HG02623 (cell line): ENCODE data around the gene PCCA.

Experiments
- ATAC-seq: cut with Tn5 transposase; IDR thresholded peaks from one replicate; pipeline ENCODE4 v1.9.1; 2021; ENCODE audit warnings: moderate library complexity; ENCODE audit not compliant: unreplicated experiment

PCCA gene

DNA sequence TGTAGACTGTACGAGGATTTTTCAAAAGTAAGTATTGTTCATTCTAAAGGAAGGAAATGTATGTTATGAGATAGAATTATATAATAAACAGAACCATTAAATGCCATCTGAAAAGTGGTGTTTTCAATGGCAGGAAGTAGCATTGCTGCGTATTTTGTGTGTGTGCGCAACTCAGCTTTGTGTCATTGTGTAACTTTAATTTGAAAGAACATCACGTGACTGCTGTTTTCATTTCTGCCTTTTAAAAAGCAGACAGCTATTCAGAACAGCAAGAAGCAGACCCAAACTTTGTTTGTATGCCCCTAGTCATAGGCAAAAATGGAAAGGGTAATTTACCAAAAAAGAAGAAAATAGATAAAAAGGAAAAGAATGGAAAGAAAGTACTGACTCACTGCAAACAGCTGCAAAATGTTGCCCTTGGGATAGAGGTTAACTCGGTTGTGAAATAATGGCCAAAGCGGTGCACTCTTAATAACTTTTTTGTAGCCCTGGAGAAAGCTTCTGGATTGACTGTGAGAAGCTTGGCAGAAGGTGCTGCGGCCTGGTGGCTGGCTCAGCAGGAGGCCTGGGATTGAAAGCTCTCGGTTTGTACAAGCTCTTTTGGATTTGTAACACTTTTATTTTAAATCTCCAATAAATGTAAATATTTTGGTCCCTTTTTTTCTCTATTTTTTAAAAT lies 402.4 kb downstream of the PCCA start:
- ATAC-seq = no peak

- ATAC-seq = no peak
Measured at GRCh38 chr13:100493418-100493817, 404.5 kb downstream of the PCCA start.

GRCh38 chr13:100495455-100495854 lies 406.6 kb downstream of the PCCA start:
- no peak for ATAC-seq

DNA sequence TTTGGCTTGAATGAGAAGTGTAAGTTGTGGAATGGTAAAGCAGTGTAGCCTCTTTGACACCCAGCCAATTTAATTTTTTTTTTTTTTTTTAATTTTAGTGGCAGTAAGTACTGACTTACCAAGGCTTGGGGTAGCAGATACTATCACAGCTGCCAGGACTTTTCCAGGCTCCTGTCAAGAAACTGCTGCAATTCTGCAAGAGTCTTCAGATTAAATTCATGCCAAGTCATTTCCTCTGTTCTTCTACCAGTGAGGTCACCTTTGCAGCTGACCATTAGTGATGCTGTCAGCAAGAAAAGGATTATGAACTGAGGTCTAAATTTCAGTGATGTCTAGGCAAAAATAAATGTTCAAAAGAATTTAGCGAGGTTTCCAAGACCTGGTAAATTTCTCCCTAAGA lies 408.5 kb downstream of the PCCA start:
- no peak for ATAC-seq

GRCh38 chr13:100502446-100502845 lies 413.6 kb downstream of the PCCA start:
- ATAC-seq = no peak

- no peak for ATAC-seq
Measured at GRCh38 chr13:100503622-100504021, 414.7 kb downstream of the PCCA start.

DNA sequence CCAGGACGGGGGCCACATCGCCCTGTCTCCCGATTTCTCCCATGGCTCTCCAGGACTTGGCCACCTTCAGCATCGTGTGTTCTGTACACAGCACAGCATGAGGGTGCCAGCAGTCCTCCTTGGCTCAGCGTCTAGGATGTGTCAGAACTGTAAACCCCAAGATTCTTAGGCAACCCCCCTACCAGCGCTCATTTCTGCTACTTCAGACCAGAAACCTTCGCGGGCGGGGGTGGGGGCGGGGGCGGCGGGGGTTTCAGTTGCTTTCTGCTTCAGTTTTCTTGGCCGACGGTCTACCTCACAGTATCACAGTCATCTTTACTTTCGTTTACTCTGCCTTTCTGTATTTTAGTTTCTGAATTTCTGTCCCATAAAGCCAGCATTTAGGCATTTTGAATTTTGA lies 417.3 kb downstream of the PCCA start:
- ATAC-seq = peak; percentile 51

- no peak for ATAC-seq
Measured at GRCh38 chr13:100506600-100507422, 417.9 kb downstream of the PCCA start.

DNA sequence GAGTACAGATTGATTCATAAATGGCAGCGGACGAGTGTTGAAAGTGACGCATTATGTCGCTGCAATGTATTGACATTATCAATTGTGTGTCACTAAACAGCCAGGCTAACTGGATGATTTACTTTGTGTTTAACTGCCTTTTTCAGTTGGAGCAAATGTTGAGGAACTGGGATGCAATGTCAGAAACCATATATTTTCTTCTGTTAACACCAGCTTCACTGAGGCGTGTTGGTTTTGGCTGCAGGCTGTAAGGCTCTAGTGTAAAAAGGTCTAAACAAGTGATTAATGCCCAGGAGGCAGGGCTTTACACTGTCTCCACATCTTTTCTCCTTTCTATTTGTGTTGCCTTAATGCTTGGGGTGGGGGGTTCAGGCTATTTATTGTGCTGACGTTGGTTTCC lies 419.6 kb downstream of the PCCA start:
- ATAC-seq = no peak

DNA sequence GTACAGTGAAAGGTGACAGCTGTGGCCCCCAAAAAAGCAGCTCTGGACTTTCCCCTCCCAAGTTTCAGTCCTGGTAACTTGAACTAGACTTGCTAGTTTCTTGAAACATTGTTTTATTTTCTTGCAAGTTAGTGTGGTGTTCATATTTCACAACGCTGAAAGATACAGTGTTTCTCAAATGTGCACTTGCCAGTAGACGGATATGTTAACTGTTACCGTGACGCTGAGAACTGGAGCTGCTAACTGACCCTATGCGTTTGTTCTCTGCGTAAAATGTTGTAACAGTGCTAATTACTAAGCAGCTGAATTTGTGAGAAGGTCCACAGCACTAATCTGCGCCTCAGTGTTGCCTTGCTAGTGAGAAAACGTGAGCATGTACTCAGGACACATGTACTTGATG lies 420.1 kb downstream of the PCCA start:
- ATAC-seq = no peak

- ATAC-seq = no peak
Measured at GRCh38 chr13:100510208-100510957, 421.5 kb downstream of the PCCA start.

DNA sequence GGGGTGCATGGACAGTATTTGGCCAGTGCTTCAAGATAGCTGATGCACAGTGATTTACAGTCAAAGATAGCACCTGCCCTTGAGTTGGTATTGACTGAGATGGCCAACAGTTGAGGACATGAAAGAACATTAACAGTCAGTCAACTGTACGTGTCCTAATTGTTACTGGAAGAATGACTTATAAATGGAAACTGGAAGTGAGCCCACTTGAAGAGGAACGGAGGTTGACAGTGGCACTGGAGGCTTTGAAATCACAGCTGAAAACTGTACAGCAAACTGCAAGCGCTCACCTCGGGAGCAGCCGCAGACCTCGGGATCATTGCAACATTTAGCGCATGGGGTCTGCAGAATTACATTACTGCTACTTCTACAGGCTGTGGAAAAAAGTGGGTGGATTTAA lies 422.6 kb downstream of the PCCA start:
- ATAC-seq = no peak

DNA sequence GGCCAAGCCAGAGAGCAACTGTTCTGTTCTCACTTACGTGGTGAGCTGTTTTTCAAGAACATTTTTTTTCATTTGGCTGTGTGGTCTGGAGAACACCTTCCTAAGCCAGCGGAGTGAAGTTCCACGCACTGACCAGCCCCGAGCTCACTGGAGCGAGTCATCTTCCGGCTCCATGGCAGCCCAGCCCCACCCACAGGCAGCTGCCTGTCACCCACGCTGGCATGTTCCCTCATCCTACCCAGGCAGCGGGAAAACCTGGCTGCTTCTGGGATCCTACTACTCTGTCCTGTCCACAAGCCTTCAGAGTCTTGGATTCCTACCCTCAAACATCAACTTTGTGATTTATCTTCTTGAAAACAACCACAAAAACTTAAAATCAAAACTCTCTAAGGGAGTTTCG lies 423.5 kb downstream of the PCCA start:
- no peak for ATAC-seq

GRCh38 chr13:100513171-100513570 lies 424.3 kb downstream of the PCCA start:
- no peak for ATAC-seq

DNA sequence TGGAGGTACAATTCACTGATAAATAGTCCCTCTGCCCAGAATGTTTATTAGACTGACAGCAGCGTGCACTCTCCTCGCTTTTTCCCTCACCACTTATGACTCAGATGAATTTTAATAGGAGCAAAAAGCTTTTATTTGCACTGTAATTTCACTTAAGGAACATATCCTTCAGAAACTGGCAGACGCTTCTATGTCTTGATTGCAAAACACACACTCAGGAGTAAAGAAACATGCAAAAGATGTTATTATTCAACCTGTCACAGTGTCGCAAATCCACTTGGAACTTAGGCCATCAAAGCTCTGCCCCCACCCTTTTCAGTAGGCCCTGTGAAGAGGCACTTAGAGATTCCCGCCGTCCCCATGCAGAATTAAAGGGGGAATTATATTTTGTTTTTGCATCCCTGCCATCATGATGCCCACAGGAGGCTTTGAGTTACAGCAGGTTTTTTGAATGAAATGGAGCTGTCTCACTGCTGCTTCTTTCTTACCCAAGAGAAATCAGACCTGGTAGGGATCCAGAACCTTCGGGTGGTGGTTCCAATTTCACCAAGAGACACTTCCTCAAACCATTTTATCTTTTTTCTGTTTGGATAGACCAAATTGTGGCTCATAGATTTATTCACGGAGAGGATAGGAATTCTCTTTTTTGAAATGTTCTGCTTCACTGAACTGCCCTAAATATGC lies 425.2 kb downstream of the PCCA start:
- no peak for ATAC-seq

GRCh38 chr13:100514788-100515409 lies 426.0 kb downstream of the PCCA start:
- ATAC-seq = peak; percentile 95

DNA sequence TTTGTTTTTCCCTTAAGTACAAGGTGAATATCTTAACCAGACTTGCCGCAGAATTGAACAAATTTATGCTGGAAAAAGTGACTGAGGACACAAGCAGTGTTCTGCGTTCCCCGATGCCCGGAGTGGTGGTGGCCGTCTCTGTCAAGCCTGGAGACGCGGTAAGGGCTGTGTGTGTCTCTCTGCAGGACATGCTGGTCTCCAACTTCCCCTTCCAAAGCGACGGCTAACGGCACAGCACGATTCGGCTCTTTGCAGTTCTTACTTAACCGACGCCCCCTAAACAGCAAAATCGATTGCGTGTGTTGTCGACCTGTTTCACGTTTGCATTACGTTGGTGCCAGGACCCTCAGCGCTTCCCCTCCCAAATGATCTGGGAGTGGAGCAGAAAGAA lies 426.5 kb downstream of the PCCA start:
- no peak for ATAC-seq

DNA sequence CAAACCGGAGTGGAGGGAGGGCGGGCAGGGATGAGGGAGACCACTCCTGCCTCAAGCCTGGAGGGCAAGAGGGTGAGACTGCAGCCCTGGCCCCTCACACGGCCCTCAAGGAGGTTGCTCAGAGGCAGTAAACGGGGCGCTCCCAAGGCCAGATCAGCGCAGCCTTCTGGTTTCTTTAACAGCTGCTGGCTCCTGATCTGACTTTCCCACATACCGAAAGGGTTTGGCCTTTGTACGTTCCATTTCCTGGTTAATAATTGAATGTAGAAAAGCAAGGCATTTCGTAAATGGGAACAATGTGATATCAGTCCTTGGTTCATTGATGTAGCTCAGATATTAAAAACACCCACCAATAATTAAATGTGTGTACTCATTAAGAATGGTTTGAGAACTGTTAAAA lies 428.2 kb downstream of the PCCA start:
- no peak for ATAC-seq

GRCh38 chr13:100517728-100518127 lies 428.8 kb downstream of the PCCA start:
- ATAC-seq = no peak

- no peak for ATAC-seq
Measured at GRCh38 chr13:100518394-100519062, 429.6 kb downstream of the PCCA start.
